Mammary epithelial cell (primary cell): ENCODE measurements around the gene FEZ2.

Experiments
- EZH2 ChIP-seq: IDR thresholded peaks from 2 replicates; pipeline ENCODE4 v1.6.1; 2012; ENCODE audit warnings: low read length, inconsistent platforms, borderline replicate concordance
- TF ChIP-seq, protein P1 (sequence below), 2 donors: IDR thresholded peaks in 1 of 2; conservative IDR thresholded peaks in 1 of 2; 2 replicates each; pipeline ENCODE4 v1.5.1; 2011 to 2012; ENCODE audit warnings: inconsistent platforms in 2 of 2, low read length in 2 of 2, mild to moderate bottlenecking in 2 of 2, control low read depth in 1 of 2, low read depth in 1 of 2; ENCODE audit not compliant: insufficient read depth in 1 of 2; ENCODE audit errors: extremely low read depth in 1 of 2

DNA sequence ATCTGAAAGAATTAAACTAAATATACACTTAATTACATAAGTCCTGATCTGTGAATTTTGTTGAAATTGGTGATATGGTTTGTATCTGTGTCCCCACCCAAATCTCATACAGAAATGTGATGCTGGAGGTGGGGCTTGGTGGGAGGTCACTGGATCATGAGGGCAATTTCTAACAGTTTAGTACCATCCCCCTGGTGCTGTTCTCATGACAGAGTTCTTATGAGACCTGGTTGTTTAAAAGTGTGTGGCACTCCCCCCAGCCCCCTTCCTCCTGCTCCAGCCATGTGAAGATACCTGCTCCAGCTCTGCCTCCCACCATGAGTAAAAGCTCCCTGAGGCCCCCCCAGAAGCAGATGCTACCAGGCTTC lies 18.7 kb downstream of the FEZ2 start:
- TF ChIP-seq, protein P1, sequence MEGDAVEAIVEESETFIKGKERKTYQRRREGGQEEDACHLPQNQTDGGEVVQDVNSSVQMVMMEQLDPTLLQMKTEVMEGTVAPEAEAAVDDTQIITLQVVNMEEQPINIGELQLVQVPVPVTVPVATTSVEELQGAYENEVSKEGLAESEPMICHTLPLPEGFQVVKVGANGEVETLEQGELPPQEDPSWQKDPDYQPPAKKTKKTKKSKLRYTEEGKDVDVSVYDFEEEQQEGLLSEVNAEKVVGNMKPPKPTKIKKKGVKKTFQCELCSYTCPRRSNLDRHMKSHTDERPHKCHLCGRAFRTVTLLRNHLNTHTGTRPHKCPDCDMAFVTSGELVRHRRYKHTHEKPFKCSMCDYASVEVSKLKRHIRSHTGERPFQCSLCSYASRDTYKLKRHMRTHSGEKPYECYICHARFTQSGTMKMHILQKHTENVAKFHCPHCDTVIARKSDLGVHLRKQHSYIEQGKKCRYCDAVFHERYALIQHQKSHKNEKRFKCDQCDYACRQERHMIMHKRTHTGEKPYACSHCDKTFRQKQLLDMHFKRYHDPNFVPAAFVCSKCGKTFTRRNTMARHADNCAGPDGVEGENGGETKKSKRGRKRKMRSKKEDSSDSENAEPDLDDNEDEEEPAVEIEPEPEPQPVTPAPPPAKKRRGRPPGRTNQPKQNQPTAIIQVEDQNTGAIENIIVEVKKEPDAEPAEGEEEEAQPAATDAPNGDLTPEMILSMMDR (conservative IDR thresholded peaks at IDR 0.05 in 1 of 2, IDR thresholded peaks at IDR 0.05 in 1 of 2; ENCODE audit: extremely low read depth in 1 of 2, insufficient read depth in 1 of 2, low read depth in 1 of 2, low read length in 2 of 2): no peak
- no peak for TF ChIP-seq EZH2
